AG04450 (cell line): Measurements from ENCODE around the gene MYO16. TPM values are rescaled to one million over a fixed set of nuclear protein-coding genes. Genes with fewer than 3 reads are reported as not detected.

Experiments used
- CTCF ChIA-PET: fragments of 300-600, 350-600 bp; formaldehyde crosslinking; extraction: SDS; loops from one replicate; lab custom pipeline; 2022; ENCODE audit warnings: antibody characterized with exemption, inconsistent platforms; lab: Charles Lee
- POLR2A ChIA-PET: fragments of 350-600 bp; formaldehyde crosslinking; extraction: SDS; loops from one replicate; lab custom pipeline; 2021; ENCODE audit warnings: antibody characterized with exemption, inconsistent platforms; lab: Yijun Ruan, JAX
- DNase-seq: peaks from one replicate; pipeline ENCODE4 v3.0.0-alpha.2; 2011; ENCODE audit warnings: low read depth, low spot score
- H3K27ac ChIP-seq: one replicate; pipeline ENCODE4 v1.5.1; 2012; ENCODE audit warnings: low read depth, low read length, control low read depth
- H3K27me3 ChIP-seq: one replicate; pipeline ENCODE4 v1.6.0; 2012; ENCODE audit warnings: low read length; ENCODE audit not compliant: control insufficient read depth, insufficient read depth
- H3K4me3 ChIP-seq: 2 replicates; pipeline ENCODE4 v1.5.1; 2011; ENCODE audit warnings: mild to moderate bottlenecking, low read depth, low read length, control low read depth
- H3K9me3 ChIP-seq: 2 replicates; pipeline ENCODE4 v1.5.1; 2012; ENCODE audit warnings: low read length; ENCODE audit not compliant: control insufficient read depth, insufficient read depth
- polyA plus RNA-seq: library from polyadenylated mRNA; depleted of rRNA; stranded (reverse); fragments of >200 nt; gene quantifications from 2 replicates; pipeline ENCODE4 v1.2.3, GENCODE V29; 2011
- TF ChIP-seq, protein P1 (sequence below): IDR thresholded peaks from 2 replicates; pipeline ENCODE4 v1.5.1; 2011; ENCODE audit warnings: low read depth, low read length, control low read depth, inconsistent platforms

The MYO16 gene
- polyA plus RNA-seq, 1 experiment, result 0.02 TPM

DNA sequence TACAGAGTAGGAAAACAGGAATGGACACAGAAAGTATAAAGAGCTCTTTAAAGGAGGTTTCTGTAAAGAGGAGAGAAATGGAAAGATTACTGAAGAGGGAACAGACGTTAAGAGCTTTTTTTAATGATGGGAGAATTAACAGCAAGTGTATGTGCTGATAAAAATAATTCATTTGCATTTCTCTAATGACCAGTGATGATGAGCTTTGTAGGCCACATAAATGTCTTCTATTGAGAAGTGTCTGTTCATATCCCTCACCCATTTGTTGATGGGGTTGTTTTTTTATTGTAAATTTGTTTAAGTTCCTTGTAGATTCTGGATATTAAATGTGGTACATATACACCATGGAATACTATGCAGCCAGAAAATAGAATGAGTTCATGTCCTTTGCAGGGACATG is 40.0 kb downstream of the MYO16 start:
- ChIA-PET POLR2A (no interaction called here), CTCF (no interaction called here)
- no peak for DNase-seq
- TF ChIP-seq, protein P1, sequence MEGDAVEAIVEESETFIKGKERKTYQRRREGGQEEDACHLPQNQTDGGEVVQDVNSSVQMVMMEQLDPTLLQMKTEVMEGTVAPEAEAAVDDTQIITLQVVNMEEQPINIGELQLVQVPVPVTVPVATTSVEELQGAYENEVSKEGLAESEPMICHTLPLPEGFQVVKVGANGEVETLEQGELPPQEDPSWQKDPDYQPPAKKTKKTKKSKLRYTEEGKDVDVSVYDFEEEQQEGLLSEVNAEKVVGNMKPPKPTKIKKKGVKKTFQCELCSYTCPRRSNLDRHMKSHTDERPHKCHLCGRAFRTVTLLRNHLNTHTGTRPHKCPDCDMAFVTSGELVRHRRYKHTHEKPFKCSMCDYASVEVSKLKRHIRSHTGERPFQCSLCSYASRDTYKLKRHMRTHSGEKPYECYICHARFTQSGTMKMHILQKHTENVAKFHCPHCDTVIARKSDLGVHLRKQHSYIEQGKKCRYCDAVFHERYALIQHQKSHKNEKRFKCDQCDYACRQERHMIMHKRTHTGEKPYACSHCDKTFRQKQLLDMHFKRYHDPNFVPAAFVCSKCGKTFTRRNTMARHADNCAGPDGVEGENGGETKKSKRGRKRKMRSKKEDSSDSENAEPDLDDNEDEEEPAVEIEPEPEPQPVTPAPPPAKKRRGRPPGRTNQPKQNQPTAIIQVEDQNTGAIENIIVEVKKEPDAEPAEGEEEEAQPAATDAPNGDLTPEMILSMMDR, result no peak
- Histone ChIP-seq H3K4me3 (no peak overlapping the region), H3K27me3 (no peaks in the 10 kb centered on the region), H3K27ac (no peak overlapping the region), H3K9me3 (no peaks in the 10 kb centered on the region; the same call in 1 of the 2 replicates)

DNA sequence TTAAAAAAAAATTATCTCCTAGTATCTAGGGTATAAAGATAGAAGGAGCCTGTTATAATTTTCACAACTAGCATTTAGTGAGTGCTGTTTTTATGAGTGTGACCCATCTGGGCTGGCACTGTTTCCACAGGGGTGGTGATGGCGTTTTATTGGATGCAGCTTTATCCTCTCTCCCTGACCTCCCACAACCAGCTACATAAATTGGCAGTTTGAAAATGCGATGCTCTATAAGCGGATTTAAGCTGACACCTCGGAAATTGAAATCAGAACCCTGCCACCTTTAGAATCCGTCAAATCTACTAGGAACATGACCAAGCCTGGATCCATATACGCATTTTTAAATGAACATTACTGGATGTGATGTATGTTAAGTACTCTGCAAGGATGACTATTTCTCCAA is 44.9 kb downstream of the MYO16 start:
- H3K9me3 ChIP-seq, result peaks cover 2% of the 10 kb centered on the region; the same call in 1 of the 2 replicates
- H3K27me3 ChIP-seq, result no peaks in the 10 kb centered on the region
- ChIA-PET POLR2A (no interaction called here), CTCF (no interaction called here)
- no peak overlapping the region for H3K4me3 ChIP-seq
- DNase-seq, result no peak
- TF ChIP-seq, protein P1, result no peak
- H3K27ac ChIP-seq, result no peak overlapping the region

DNA sequence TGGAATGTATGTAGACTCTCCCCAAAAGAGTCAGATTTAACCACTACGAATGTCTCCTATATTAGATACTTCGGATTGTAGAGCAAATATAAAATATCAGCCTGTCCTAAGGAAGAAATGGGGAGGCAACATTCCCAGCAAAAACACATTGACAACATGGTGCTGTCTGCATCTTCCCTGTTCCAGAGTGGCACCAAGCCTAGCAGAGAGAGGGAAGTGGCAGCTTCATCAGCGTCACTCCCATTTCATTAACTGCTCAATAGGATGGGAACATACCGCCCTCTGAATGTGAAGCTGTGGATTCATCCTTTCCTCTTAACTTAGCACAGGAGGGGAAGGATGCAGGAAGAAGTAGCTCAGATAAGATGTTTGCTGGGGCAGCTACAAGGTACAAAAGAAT is 45.4 kb downstream of the MYO16 start:
- Histone ChIP-seq H3K27ac (no peak overlapping the region), H3K27me3 (no peaks in the 10 kb centered on the region), H3K4me3 (no peak overlapping the region), H3K9me3 (peaks cover 2% of the 10 kb centered on the region; the same call in 1 of the 2 replicates)
- DNase-seq, result no peak
- ChIA-PET POLR2A (no interaction called here), CTCF (no interaction called here)
- TF ChIP-seq, protein P1, result no peak

DNA sequence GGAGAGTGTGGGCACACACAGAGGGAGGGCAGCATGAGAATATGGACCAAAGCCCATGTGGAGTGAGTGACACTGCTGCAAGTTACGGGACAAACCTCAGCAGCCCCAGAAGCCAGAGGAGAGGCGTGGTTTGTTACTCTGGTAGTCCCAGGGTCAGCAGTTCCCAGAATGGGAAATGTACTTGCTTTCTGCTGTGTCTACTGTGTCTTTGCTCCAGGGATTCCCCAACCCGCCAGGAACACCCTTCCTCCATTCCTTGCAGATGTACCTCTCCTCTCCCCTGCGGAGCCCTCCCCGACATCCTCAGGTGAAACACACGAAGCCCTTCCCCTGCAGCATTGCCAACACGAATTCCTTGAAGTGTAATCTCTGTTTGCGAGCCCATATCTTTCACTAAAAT is 47.2 kb downstream of the MYO16 start:
- CTCF ChIA-PET, result no interaction called here
- DNase-seq, result no peak

DNA sequence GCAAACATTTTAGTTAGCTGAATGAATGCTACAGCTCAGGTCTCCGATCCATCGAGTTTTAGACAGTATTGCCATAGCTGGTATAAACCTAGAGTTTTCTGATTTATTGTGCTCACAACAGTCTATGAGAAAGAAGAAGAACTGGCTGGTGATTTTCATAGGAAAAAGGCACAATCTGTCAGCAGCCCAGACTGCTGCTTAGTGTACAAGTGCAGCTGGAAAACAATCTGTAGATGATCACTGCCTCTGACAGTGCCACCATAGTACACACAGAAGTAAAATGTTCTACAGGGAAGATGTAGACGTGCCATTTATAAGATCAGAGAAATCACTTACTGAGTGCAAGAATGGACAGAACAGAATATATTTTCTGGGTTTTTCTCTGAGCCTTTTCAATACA is 48.4 kb downstream of the MYO16 start:
- CTCF ChIA-PET, result no interaction called here
- Histone ChIP-seq H3K4me3 (no peak overlapping the region), H3K27me3 (no peaks in the 10 kb centered on the region), H3K27ac (no peak overlapping the region), H3K9me3 (peaks cover 2% of the 10 kb centered on the region; the same call in 1 of the 2 replicates)
- DNase-seq, result no peak
- POLR2A ChIA-PET, result no interaction called here
- TF ChIP-seq, protein P1, result no peak

More for the DNA sequence above, 47.2 kb downstream of the MYO16 start:
- TF ChIP-seq, protein P1, result no peak
- Histone ChIP-seq H3K27me3 (no peaks in the 10 kb centered on the region), H3K9me3 (peaks cover 2% of the 10 kb centered on the region; the same call in 1 of the 2 replicates), H3K4me3 (no peak overlapping the region), H3K27ac (no peak overlapping the region)
- POLR2A ChIA-PET, result no interaction called here
